WERI-Rb-1 (cell line): ENCODE data around the gene MTUS2.

Source experiments
- DNase-seq: peaks from one replicate; pipeline ENCODE4 v3.0.0-alpha.2; 2020
- H3K27ac ChIP-seq: fragments of 250-450 bp; sonication (Bioruptor Pico); 2 replicates; pipeline ENCODE4 v1.5.1; 2020; ENCODE audit warnings: mild to moderate bottlenecking, moderate library complexity
- H3K27me3 ChIP-seq: fragments of 250-450 bp; sonication (Bioruptor Pico); 2 replicates; pipeline ENCODE4 v1.5.1; 2021; ENCODE audit warnings: mild to moderate bottlenecking, low read depth, moderate library complexity; ENCODE audit not compliant: insufficient read depth, severe bottlenecking
- H3K36me3 ChIP-seq: fragments of 250-450 bp; sonication (Bioruptor Pico); 2 replicates; pipeline ENCODE4 v1.5.1; 2020; ENCODE audit warnings: mild to moderate bottlenecking, moderate library complexity
- H3K4me3 ChIP-seq: 2 replicates; pipeline ENCODE4 v1.5.1; 2011; ENCODE audit warnings: low read depth, mild to moderate bottlenecking, control low read depth, low read length
- H3K9me3 ChIP-seq: fragments of 250-450 bp; sonication (Bioruptor Pico); 2 replicates; pipeline ENCODE4 v1.5.1; 2021; ENCODE audit warnings: mild to moderate bottlenecking, moderate library complexity; ENCODE audit not compliant: severe bottlenecking
- TF ChIP-seq, protein P1 (sequence below): IDR thresholded peaks from 2 replicates; pipeline ENCODE4 v1.5.1; 2011; ENCODE audit warnings: low read depth, mild to moderate bottlenecking, control low read depth, inconsistent platforms, low read length

MTUS2 gene

DNA sequence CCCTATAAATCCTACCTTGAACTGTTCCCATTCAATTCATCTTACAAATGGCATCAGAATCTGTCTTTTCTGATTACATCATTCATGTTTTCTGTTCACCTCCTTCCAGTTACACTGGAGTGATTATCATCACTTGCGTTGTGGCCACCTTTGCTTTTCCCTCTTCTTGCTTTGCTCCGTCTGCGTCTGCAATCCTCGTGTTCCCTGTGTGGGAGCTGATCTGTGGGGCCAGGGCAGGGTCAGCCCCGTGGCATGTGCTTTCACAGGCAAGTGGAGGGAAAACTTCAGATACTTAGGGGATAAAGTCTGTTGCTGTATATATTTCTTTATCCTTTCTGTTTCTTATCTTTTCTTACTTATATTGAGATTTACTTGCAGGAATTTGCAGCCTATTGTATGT is 497.7 kb downstream of the MTUS2 start:
- TF ChIP-seq, protein P1, sequence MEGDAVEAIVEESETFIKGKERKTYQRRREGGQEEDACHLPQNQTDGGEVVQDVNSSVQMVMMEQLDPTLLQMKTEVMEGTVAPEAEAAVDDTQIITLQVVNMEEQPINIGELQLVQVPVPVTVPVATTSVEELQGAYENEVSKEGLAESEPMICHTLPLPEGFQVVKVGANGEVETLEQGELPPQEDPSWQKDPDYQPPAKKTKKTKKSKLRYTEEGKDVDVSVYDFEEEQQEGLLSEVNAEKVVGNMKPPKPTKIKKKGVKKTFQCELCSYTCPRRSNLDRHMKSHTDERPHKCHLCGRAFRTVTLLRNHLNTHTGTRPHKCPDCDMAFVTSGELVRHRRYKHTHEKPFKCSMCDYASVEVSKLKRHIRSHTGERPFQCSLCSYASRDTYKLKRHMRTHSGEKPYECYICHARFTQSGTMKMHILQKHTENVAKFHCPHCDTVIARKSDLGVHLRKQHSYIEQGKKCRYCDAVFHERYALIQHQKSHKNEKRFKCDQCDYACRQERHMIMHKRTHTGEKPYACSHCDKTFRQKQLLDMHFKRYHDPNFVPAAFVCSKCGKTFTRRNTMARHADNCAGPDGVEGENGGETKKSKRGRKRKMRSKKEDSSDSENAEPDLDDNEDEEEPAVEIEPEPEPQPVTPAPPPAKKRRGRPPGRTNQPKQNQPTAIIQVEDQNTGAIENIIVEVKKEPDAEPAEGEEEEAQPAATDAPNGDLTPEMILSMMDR = no peak
- Histone ChIP-seq H3K9me3 (no peaks in the 10 kb centered on the region), H3K27me3 (no peaks in the 10 kb centered on the region), H3K36me3 (no peaks in the 10 kb centered on the region), H3K4me3 (no peak overlapping the region), H3K27ac (no peak overlapping the region)
- no peak for DNase-seq

- Histone ChIP-seq H3K36me3 (no peaks in the 10 kb centered on the region), H3K27me3 (no peaks in the 10 kb centered on the region), H3K9me3 (no peaks in the 10 kb centered on the region), H3K4me3 (no peak overlapping the region), H3K27ac (no peak overlapping the region)
- TF ChIP-seq, protein P1 = no peak
- DNase-seq = no peak
Measured at GRCh38 chr13:29318741-29319140, 498.6 kb downstream of the MTUS2 start.

DNA sequence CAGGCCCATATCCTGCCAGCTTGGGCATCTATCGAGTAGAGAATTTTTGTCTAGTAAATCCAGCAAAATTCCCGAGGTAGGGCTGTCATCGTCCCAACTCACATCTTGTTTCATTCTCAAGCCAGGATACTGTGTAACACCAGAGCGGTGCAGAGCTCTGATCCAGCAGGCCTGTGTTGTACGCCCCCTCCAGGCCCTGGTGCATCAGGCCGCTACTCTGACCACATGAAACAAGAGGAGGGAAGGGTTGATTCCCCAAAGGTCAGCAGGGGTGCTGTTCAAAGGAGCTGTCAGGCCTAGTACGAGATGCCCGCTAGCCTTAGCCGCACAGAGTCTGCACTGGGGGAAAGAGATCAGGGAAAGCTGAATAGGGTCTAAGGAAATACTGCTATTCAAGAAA is 499.3 kb downstream of the MTUS2 start:
- H3K4me3 ChIP-seq = no peak overlapping the region
- TF ChIP-seq, protein P1 = no peak
- no peak overlapping the region for H3K27ac ChIP-seq
- H3K27me3 ChIP-seq = no peaks in the 10 kb centered on the region
- H3K9me3 ChIP-seq = no peaks in the 10 kb centered on the region
- DNase-seq = no peak
- H3K36me3 ChIP-seq = no peaks in the 10 kb centered on the region

DNA sequence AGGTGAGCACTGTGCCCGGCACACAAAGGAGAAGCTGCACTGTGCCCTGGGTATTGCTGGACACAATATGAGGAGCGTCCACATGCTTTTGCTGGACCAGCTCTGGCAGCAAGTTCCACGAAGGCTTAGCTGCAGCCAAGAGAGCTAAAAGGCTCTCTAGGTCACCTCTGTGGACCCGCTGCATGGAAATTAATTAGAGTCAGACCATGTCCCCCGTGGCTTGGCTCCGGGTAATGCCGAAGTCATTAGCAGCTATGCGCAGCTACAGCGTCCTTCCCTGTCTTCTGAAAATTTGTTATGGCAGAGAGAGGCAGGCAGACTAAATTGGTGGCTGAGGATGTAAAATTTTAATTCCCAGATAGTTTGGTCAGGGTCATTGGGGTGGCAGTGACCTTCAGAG is 503.8 kb downstream of the MTUS2 start:
- Histone ChIP-seq H3K27ac (no peak overlapping the region), H3K27me3 (no peaks in the 10 kb centered on the region), H3K9me3 (no peaks in the 10 kb centered on the region), H3K4me3 (no peak overlapping the region), H3K36me3 (no peaks in the 10 kb centered on the region)
- DNase-seq = no peak
- TF ChIP-seq, protein P1 = no peak

GRCh38 chr13:29324601-29325000 is 504.5 kb downstream of the MTUS2 start:
- H3K27me3 ChIP-seq = no peaks in the 10 kb centered on the region
- DNase-seq = no peak
- TF ChIP-seq, protein P1 = no peak
- H3K36me3 ChIP-seq = no peaks in the 10 kb centered on the region
- no peaks in the 10 kb centered on the region for H3K9me3 ChIP-seq
- no peak overlapping the region for H3K27ac ChIP-seq
- H3K4me3 ChIP-seq = no peak overlapping the region

- Histone ChIP-seq H3K9me3 (no peaks in the 10 kb centered on the region), H3K27ac (no peak overlapping the region), H3K27me3 (peaks cover 2% of the 10 kb centered on the region), H3K36me3 (no peaks in the 10 kb centered on the region), H3K4me3 (no peak overlapping the region)
- TF ChIP-seq, protein P1 = no peak
- no peak for DNase-seq
Measured at GRCh38 chr13:29328501-29328900, 508.4 kb downstream of the MTUS2 start.
